GM19240 (cell line): Measurements from ENCODE around the gene AHCY.
"Not testable (repeated sequence)": the region's sequence is repeated elsewhere in the genome, so short reads cannot be mapped to it uniquely, and the experiment has no call there.

Experiments
- DNase-seq: peaks from one replicate; pipeline ENCODE4 v3.0.0; 2011; ENCODE audit warnings: low spot score; ENCODE audit not compliant: insufficient read length

AHCY gene

GRCh38 chr20:34302723-34303533, at the start of gene AHCY:
Gene AHCY (minus strand): TSS chr20:34303355. CDS start chr20:34303270, 85 bp downstream.
- DNase-seq: peak; percentile 94

GRCh38 chr20:34350095-34350494, 46.9 kb upstream of the AHCY start:
- no peak for DNase-seq

- no peak for DNase-seq
Observed at GRCh38 chr20:34347571-34347970, 44.4 kb upstream of the AHCY start.

- DNase-seq: not testable (repeated sequence)
Observed at GRCh38 chr20:34346533-34346865, 43.3 kb upstream of the AHCY start.

GRCh38 chr20:34345839-34346532, 42.8 kb upstream of the AHCY start:
- not testable (repeated sequence) for DNase-seq

GRCh38 chr20:34345402-34345736, 42.2 kb upstream of the AHCY start:
- DNase-seq: no peak

- no peak for DNase-seq
Observed at GRCh38 chr20:34344238-34344637, 41.1 kb upstream of the AHCY start.

- DNase-seq: no peak
Observed at GRCh38 chr20:34343458-34344211, 40.5 kb upstream of the AHCY start.

- not testable (repeated sequence) for DNase-seq
Observed at GRCh38 chr20:34341199-34341598, 38.0 kb upstream of the AHCY start.

- not testable (repeated sequence) for DNase-seq
Observed at GRCh38 chr20:34340726-34341125, 37.6 kb upstream of the AHCY start.

GRCh38 chr20:34337982-34338726, 35.0 kb upstream of the AHCY start:
- DNase-seq: no peak

GRCh38 chr20:34337544-34337943, 34.4 kb upstream of the AHCY start:
- DNase-seq: no peak

- DNase-seq: no peak
Observed at GRCh38 chr20:34334654-34335407, 31.7 kb upstream of the AHCY start.

GRCh38 chr20:34333786-34334185, 30.6 kb upstream of the AHCY start:
- no peak for DNase-seq

- DNase-seq: no peak
Observed at GRCh38 chr20:34332262-34332920, 29.2 kb upstream of the AHCY start.

- no peak for DNase-seq
Observed at GRCh38 chr20:34331838-34332237, 28.7 kb upstream of the AHCY start.

GRCh38 chr20:34330861-34331544, 27.8 kb upstream of the AHCY start:
- DNase-seq: not testable (repeated sequence)

GRCh38 chr20:34328928-34329677, 25.9 kb upstream of the AHCY start:
- DNase-seq: no peak

GRCh38 chr20:34328207-34328606, 25.1 kb upstream of the AHCY start:
- not testable (repeated sequence) for DNase-seq
